Ishikawa (cell line): ENCODE measurements around the gene HCFC1R1.

Experiments
- CEBPB ChIP-seq: IDR thresholded peaks from 2 replicates; pipeline ENCODE4 v1.6.1; 2012
- EP300 ChIP-seq: IDR thresholded peaks from 2 replicates; pipeline ENCODE4 v1.6.1; 2012; ENCODE audit warnings: borderline replicate concordance
- NFIC ChIP-seq: IDR thresholded peaks from 2 replicates; pipeline ENCODE4 v1.6.1; 2012
- RAD21 ChIP-seq: IDR thresholded peaks from 2 replicates; pipeline ENCODE4 v1.6.1; 2012; ENCODE audit warnings: low read depth
- TAF1 ChIP-seq: IDR thresholded peaks from 2 replicates; pipeline ENCODE4 v1.6.1; 2012; ENCODE audit warnings: low read depth, mild to moderate bottlenecking
- YY1 ChIP-seq: IDR thresholded peaks from 2 replicates; pipeline ENCODE4 v1.6.1; 2012; ENCODE audit warnings: low read depth
- TF ChIP-seq, protein P1 (sequence below): IDR thresholded peaks from 2 replicates; pipeline ENCODE4 v1.6.1; 2012; ENCODE audit warnings: low read depth, mild to moderate bottlenecking
- TF ChIP-seq, protein P2 (sequence below): IDR thresholded peaks from 2 replicates; pipeline ENCODE4 v1.6.1; 2012

DNA sequence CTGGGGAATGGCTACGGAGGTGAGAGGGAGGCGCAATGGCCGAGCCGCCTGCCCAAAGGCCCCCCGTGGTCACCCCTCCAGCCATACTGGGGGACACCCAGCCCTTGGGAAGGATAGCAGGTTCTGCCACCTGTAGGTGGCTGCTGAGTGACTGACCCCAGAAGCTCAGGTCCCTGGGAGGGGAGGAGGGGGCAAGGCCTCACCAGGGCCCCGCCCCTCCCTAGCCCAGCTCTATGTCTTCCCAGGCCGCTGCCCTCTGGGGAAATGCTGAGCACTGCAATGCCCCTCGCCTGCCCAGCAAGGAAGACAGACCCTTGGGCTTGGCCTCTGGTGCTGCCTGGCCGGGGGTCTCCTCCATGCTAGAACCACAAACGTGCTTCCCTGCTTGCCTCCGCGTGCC, 22.4 kb downstream of the HCFC1R1 start:
- TF ChIP-seq, protein P1, sequence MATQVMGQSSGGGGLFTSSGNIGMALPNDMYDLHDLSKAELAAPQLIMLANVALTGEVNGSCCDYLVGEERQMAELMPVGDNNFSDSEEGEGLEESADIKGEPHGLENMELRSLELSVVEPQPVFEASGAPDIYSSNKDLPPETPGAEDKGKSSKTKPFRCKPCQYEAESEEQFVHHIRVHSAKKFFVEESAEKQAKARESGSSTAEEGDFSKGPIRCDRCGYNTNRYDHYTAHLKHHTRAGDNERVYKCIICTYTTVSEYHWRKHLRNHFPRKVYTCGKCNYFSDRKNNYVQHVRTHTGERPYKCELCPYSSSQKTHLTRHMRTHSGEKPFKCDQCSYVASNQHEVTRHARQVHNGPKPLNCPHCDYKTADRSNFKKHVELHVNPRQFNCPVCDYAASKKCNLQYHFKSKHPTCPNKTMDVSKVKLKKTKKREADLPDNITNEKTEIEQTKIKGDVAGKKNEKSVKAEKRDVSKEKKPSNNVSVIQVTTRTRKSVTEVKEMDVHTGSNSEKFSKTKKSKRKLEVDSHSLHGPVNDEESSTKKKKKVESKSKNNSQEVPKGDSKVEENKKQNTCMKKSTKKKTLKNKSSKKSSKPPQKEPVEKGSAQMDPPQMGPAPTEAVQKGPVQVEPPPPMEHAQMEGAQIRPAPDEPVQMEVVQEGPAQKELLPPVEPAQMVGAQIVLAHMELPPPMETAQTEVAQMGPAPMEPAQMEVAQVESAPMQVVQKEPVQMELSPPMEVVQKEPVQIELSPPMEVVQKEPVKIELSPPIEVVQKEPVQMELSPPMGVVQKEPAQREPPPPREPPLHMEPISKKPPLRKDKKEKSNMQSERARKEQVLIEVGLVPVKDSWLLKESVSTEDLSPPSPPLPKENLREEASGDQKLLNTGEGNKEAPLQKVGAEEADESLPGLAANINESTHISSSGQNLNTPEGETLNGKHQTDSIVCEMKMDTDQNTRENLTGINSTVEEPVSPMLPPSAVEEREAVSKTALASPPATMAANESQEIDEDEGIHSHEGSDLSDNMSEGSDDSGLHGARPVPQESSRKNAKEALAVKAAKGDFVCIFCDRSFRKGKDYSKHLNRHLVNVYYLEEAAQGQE = no peak
- TF ChIP-seq EP300 (no peak), RAD21 (no peak), NFIC (no peak), TAF1 (no peak), CEBPB (no peak), YY1 (no peak)
- TF ChIP-seq, protein P2, sequence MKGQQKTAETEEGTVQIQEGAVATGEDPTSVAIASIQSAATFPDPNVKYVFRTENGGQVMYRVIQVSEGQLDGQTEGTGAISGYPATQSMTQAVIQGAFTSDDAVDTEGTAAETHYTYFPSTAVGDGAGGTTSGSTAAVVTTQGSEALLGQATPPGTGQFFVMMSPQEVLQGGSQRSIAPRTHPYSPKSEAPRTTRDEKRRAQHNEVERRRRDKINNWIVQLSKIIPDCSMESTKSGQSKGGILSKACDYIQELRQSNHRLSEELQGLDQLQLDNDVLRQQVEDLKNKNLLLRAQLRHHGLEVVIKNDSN = no peak
